GM12878 (cell line): ENCODE measurements around the gene BUD23. TPM values are rescaled to one million over a fixed set of nuclear protein-coding genes. Genes with fewer than 3 reads are reported as not detected.

Experiments
- BACH1 ChIP-seq: fragments of 450-650 bp; IDR thresholded peaks from 2 replicates; pipeline ENCODE4 v1.6.1; 2017; ENCODE audit warnings: mild to moderate bottlenecking, borderline replicate concordance
- FOXK2 ChIP-seq: fragments of 450-650 bp; IDR thresholded peaks from 2 replicates; pipeline ENCODE4 v1.6.1; 2017; ENCODE audit warnings: mild to moderate bottlenecking, moderate library complexity
- IKZF1 ChIP-seq: fragments of 450-650 bp; conservative IDR thresholded peaks from 2 replicates; pipeline ENCODE4 v1.6.1; 2017; ENCODE audit warnings: antibody characterized with exemption, mild to moderate bottlenecking
- NFXL1 ChIP-seq: fragments of 450-650 bp; IDR thresholded peaks from 2 replicates; pipeline ENCODE4 v1.6.1; 2017; ENCODE audit warnings: antibody characterized with exemption, mild to moderate bottlenecking, borderline replicate concordance
- NR2F1 ChIP-seq: fragments of 450-650 bp; conservative IDR thresholded peaks from 2 replicates; pipeline ENCODE4 v1.6.1; 2017; ENCODE audit warnings: mild to moderate bottlenecking
- NRF1 ChIP-seq: conservative IDR thresholded peaks from 2 replicates; pipeline ENCODE4 v1.6.1; 2011; ENCODE audit warnings: mild to moderate bottlenecking, low read depth, low read length, improper control_type of control experiment
- POLR2A ChIP-seq: IDR thresholded peaks from 2 replicates; pipeline ENCODE4 v1.6.1; 2011; ENCODE audit warnings: low read depth, mild to moderate bottlenecking, low read length
- TCF7 ChIP-seq: IDR thresholded peaks from 2 replicates; pipeline ENCODE4 v1.6.1; 2014; ENCODE audit warnings: antibody characterized with exemption, borderline replicate concordance
- ZNF207 ChIP-seq: fragments of 450-650 bp; IDR thresholded peaks from 2 replicates; pipeline ENCODE4 v1.6.1; 2014; ENCODE audit warnings: antibody characterized with exemption, mild to moderate bottlenecking, borderline replicate concordance
- ZNF687 ChIP-seq: fragments of 450-650 bp; IDR thresholded peaks from 2 replicates; pipeline ENCODE4 v1.6.1; 2017; ENCODE audit warnings: mild to moderate bottlenecking, moderate library complexity
- polyA plus RNA-seq, 11 experiments: library from polyadenylated mRNA; depleted of rRNA in 4 of 11; unstranded in 6 of 11; stranded (reverse) in 5 of 11; fragments of >200 nt; fragmentation: Nextera tagmentation in 4 of 11; fragmentation: Illumina TruSeq in 1 of 11; extraction: Ambion mirVana in 4 of 11; extraction: Trizol in 1 of 11; gene quantifications; 1 replicate in 1 of 11; 2 replicates in 10 of 11; pipeline versions ENCODE4 v1.2.1 to v1.2.3, GENCODE V29; 2011 to 2016; ENCODE audit warnings: inconsistent platforms in 2 of 11, missing spikeins in 2 of 11, low read depth in 1 of 11
- total RNA-seq, 4 experiments: library from RNA; depleted of rRNA in 3 of 4; stranded (reverse); fragments of >200 nt in 3 of 4; fragmentation: Illumina TruSeq in 1 of 4; extraction: Trizol in 1 of 4; gene quantifications; 2 replicates each; pipeline versions ENCODE4 v1.2.1 to v1.2.3, GENCODE V29; 2013 to 2021
- TF ChIP-seq, protein P1 (sequence below): fragments of 450-650 bp; conservative IDR thresholded peaks from 2 replicates; pipeline ENCODE4 v1.6.1; 2017; ENCODE audit warnings: mild to moderate bottlenecking, moderate library complexity

Gene BUD23
- total and polyA plus RNA-seq, 10 of the 15 experiments (the other 5 are each of a cell fraction or from before 2014, with no cell fraction given), result 36.4 to 138 (median 99.5) TPM

- TF ChIP-seq ZNF687 (0 out of 2 replicates have a peak, but pooled peaks have one; percentile 41), TCF7 (no peak), IKZF1 (peak; percentile 90), NRF1 (peak; percentile 72), NFXL1 (0 out of 2 replicates have a peak, but pooled peaks have one; percentile 38), NR2F1 (peak; percentile 71), BACH1 (peak; percentile 58; the same call in 1 of the 2 replicates), ZNF207 (0 out of 2 replicates have a peak, but pooled peaks have one; percentile 36), POLR2A (peak; percentile 62; the same call in 1 of the 2 replicates), FOXK2 (no peak)
- TF ChIP-seq, protein P1, sequence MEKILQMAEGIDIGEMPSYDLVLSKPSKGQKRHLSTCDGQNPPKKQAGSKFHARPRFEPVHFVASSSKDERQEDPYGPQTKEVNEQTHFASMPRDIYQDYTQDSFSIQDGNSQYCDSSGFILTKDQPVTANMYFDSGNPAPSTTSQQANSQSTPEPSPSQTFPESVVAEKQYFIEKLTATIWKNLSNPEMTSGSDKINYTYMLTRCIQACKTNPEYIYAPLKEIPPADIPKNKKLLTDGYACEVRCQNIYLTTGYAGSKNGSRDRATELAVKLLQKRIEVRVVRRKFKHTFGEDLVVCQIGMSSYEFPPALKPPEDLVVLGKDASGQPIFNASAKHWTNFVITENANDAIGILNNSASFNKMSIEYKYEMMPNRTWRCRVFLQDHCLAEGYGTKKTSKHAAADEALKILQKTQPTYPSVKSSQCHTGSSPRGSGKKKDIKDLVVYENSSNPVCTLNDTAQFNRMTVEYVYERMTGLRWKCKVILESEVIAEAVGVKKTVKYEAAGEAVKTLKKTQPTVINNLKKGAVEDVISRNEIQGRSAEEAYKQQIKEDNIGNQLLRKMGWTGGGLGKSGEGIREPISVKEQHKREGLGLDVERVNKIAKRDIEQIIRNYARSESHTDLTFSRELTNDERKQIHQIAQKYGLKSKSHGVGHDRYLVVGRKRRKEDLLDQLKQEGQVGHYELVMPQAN, result peak; percentile 71; the same call in 1 of the 2 replicates
Measured at GRCh38 chr7:73718905-73719805, 35.8 kb downstream of the BUD23 start, which contains the start of gene STX1A (continued).
